ENCODE results near the gene RBX1.
"Not testable (repeated sequence)": the region's sequence is repeated elsewhere in the genome, so short reads cannot be mapped to it uniquely, and the experiment has no call there.

Gene RBX1

GRCh38 chr22:40950962-40951794, at the start of gene RBX1:
Gene RBX1 (plus strand): TSS chr22:40951378. CDS start chr22:40951399, 21 bp downstream.
- peak; percentile 99 for DNase-seq

GRCh38 chr22:40904101-40904500, 47.1 kb upstream of the RBX1 start:
- no peak for DNase-seq

GRCh38 chr22:40908895-40909294, 42.3 kb upstream of the RBX1 start:
- no peak for DNase-seq

GRCh38 chr22:40911772-40912171, 39.4 kb upstream of the RBX1 start:
- DNase-seq, result no peak

- not testable (repeated sequence) for DNase-seq
Observed at GRCh38 chr22:40912987-40913386, 38.2 kb upstream of the RBX1 start.

- no peak for DNase-seq
Observed at GRCh38 chr22:40919446-40919845, 31.7 kb upstream of the RBX1 start.

DNA sequence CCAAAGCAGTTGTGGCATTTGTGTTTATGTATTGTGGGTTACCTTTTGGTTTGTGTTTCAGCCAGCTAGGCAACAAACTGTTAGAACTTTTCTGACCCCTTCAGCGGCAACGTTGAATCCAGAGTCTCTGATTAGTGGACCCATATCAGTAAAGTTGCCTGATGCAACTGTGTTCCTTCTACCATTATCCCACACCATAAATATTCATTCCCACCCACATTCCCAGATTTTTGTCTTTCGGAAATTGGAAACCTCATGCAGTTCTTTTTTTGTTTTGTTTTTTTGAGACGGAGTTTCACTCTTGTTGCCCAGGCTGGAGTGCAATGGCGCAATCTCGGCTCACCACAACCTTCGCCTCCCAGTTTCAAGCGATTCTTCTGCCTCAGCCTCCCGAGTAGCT, 30.7 kb upstream of the RBX1 start:
- no peak for DNase-seq

GRCh38 chr22:40922484-40923303, 28.5 kb upstream of the RBX1 start:
- peak; percentile 79 for DNase-seq

DNA sequence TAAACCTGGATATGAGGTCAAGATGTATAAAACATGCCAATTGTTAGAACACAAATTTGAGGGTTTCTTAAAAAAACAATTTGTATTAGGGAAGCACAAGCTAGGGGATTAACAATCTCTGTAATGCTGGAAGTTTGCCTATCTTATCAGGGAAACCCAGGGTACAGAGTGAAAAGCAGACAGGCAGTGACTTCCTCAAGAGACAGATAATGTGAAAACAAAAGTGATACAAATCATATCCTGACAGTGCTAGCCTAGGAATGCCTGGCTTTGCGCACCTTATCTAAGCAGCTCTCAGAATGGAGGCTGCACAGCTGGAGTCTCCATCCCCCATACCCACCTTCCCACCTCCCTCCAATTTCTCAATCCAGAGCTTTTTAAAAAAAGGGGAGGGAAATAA, 22.5 kb upstream of the RBX1 start:
- DNase-seq, result no peak

GRCh38 chr22:40932396-40932795, 18.8 kb upstream of the RBX1 start:
- no peak for DNase-seq

DNA sequence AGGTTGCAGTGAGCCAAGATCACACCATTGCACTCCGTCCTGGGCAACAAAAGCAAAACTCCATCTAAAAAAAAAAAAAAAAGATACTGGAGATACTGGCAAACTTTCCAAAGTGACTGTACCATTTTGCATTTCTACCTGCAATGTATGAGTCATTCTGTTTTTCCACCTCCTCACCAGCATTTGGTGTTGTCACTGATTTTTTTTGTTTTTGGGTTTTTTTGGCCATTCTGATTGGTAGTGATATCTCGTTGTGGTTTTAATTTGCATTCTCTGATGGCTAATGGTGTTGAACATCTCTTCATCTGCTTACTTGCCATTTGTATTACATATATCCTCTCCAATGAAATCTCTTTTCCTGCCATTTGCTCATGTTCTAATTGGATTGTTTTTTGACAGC, 12.0 kb upstream of the RBX1 start:
- no peak for DNase-seq

DNA sequence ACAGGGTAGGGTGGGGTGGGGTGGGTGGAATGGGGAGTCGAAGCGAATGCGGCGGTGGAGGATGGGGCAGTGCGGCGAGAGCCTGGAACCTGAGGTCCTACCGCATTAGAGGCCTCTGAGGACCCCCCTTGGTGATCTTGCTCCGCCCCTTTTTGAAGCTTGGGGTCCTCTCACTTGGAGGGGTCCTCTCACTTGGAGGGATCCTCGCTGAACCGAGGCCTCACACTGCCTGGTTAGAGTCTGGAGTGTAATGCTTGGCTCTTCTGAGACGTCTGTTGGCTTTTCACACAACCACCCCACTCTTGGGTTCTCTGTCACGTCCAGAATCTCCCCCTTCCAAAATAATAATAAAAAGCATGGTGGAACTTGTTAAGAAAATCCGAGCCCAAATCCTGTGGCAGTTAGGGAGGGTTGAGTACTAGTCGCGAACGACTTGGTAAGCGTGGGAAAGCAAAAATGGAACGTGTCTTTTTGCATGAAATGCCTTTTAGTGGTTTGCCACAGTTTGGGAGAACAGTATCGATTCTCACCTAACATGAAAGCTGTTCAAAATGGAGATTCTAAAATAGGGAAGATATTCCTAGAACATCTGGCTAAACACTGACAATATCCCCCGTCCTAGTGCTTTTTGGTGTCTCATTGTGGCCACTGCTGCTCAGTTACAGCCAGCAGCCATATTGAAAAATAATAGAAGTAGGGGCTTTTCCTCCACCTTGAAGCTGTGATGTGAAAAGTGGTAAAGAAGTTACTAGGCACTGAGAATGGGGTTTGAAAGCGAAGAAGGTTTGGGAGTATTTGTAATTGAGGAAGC, 822 bp downstream of the RBX1 start:
- DNase-seq, result peak; percentile 28

DNA sequence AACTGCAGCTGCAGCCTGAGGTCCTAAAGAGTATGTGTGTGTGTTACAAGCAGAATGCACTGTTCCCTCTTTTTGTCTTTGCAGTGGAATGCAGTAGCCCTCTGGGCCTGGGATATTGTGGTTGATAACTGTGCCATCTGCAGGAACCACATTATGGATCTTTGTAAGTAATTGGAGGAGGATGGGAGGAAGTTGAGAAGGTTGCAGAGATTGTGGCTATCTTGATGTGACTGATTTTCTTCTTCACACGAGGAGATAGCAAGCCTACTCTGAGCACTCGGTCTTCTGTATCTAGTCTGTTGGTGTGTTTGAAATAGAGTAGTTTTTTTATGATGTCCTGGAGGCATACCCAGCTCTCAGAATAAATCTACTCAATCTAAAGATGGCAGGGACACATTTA, 2.3 kb downstream of the RBX1 start:
- DNase-seq, result no peak

- no peak for DNase-seq
Observed at GRCh38 chr22:40954113-40954512, 2.9 kb downstream of the RBX1 start.

DNA sequence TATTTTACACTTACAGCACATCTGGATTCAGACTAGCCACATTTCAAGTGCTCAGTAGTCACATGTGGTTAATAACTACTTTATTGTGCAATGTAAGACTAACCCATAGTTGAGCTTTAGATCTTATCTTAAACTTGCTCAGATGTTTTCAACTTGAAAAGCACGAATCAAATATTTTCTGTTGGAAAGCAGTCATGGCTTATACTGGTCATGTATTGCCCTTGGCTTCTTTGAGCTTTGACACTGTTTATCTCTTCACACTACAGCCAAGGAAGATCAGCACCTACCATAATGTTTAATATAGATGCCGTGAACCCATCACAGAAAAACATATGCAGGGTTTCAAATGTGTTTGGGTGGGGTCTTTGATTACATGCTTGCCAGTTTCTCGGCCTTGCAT, 4.4 kb downstream of the RBX1 start:
- no peak for DNase-seq

DNA sequence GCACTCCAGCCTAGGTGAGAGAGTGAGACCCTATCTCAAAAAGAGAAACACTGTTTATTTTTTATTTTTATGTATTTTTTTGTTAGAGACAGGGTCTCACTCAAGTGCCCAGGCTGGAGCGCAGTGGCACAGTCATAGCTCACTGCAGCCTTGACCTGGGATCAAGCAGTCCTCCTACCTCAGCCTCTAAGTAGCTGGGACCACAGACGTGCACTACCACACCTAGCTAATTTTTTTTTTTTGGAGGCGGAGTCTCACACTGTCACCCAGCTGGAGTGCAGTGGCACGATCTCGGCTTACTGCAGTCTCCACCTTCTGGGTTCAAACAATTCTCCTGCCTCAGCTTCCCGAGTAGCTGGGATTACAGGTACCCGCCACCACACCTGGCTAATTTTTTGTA, 6.4 kb downstream of the RBX1 start:
- no peak for DNase-seq

- no peak for DNase-seq
Observed at GRCh38 chr22:40958299-40958698, 7.1 kb downstream of the RBX1 start.

- no peak for DNase-seq
Observed at GRCh38 chr22:40960145-40960544, 9.0 kb downstream of the RBX1 start.

GRCh38 chr22:40965936-40966725, 15.0 kb downstream of the RBX1 start:
- no peak for DNase-seq

GRCh38 chr22:40966726-40967085, 15.5 kb downstream of the RBX1 start:
- no peak for DNase-seq

- no peak for DNase-seq
Observed at GRCh38 chr22:40967111-40967760, 16.1 kb downstream of the RBX1 start.

- no peak for DNase-seq
Observed at GRCh38 chr22:40972587-40972986, 21.4 kb downstream of the RBX1 start.
